HCT116 (cell line): ENCODE results near the gene FAAP100. TPM values are rescaled to one million over a fixed set of nuclear protein-coding genes. Genes with fewer than 3 reads are reported as not detected.

Experiments
- ATAC-seq: fragments of 200-7000 bp; cut with Tn5 transposase; 2 replicates; pipeline ENCODE4 v1.9.1; 2020; ENCODE audit warnings: mild to moderate bottlenecking, moderate library complexity
- BruUV-seq: library from RNA; stranded (reverse); fragments of 400-500 nt; replicated peaks from 2 replicates; lab custom pipeline; 2021; lab: Mats Ljungman, UMichigan
- CTCF ChIA-PET: fragments of 300-600 bp; sonication (Branson Sonifier 250); formaldehyde crosslinking; loops from one replicate; lab custom pipeline; 2021; ENCODE audit warnings: antibody characterized with exemption; lab: Charles Lee
- POLR2A ChIA-PET: fragments of 300-600, 350-600 bp; sonication (Branson Sonifier 250); formaldehyde crosslinking; loops from one replicate; lab custom pipeline; 2021; ENCODE audit warnings: antibody characterized with exemption; lab: Charles Lee
- RAD21 ChIA-PET, 2 experiments: fragments of 300-600 bp; sonication (Branson Sonifier 250); formaldehyde crosslinking; loops; one replicate each; lab custom pipeline; 2023; ENCODE audit warnings: low total read pairs in 2 of 2; ENCODE audit not compliant: uncharacterized antibody in 2 of 2, unreplicated experiment in 2 of 2, low non-redundant PET in 1 of 2; lab: Charles Lee
- DNase-seq: peaks from one replicate; pipeline ENCODE4 v3.0.0-alpha.2; 2010; ENCODE audit warnings: low read depth, low spot score
- H2AFZ ChIP-seq: fragments of 200-600 bp; shearing (Covaris generic), sonication (generic); 2 replicates; pipeline ENCODE4 v1.6.1; 2017; ENCODE audit warnings: low read depth, mixed run types, mixed read lengths, antibody characterized with exemption, low read length; ENCODE audit not compliant: poor library complexity, severe bottlenecking
- H3K27ac ChIP-seq: 2 replicates; pipeline ENCODE4 v1.5.1; 2012; ENCODE audit warnings: low read depth, low read length
- H3K27me3 ChIP-seq: fragments of 200-600 bp; sonication (generic); 2 replicates; pipeline ENCODE4 v1.6.1; 2016; ENCODE audit warnings: mixed run types, low read length, mixed read lengths; ENCODE audit not compliant: insufficient read depth
- H3K36me3 ChIP-seq, 2 experiments: fragments of 200-500 bp in 1 of 2; fragments of 200-600 bp in 1 of 2; sonication (Bioruptor generic) in 1 of 2; sonication (generic) in 1 of 2; 2 replicates each; pipeline versions ENCODE4 v1.5.1 to v1.6.1; 2014 to 2016; ENCODE audit warnings: low read length in 2 of 2, inconsistent platforms in 1 of 2, mixed read lengths in 1 of 2, mixed run types in 1 of 2; ENCODE audit not compliant: insufficient read depth in 2 of 2, control insufficient read depth in 1 of 2
- H3K4me1 ChIP-seq, 2 experiments: fragments of 200-600 bp in 1 of 2; sonication (generic) in 1 of 2; 2 replicates each; pipeline versions ENCODE4 v1.5.1 to v1.6.1; 2012 to 2017; ENCODE audit warnings: low read length in 2 of 2, inconsistent platforms in 1 of 2, mild to moderate bottlenecking in 1 of 2, mixed read lengths in 1 of 2, mixed run types in 1 of 2, moderate library complexity in 1 of 2; ENCODE audit not compliant: insufficient read depth in 2 of 2, control insufficient read depth in 1 of 2
- H3K4me2 ChIP-seq: fragments of 200-600 bp; sonication (generic); 2 replicates; pipeline ENCODE4 v1.6.1; 2017; ENCODE audit warnings: mixed run types, low read length, mixed read lengths
- H3K4me3 ChIP-seq, 2 experiments: fragments of 200-600 bp in 1 of 2; sonication (generic) in 1 of 2; replicated peaks in 1 of 2; 2 replicates each; pipeline ENCODE4 v1.5.1; 2011 to 2016; ENCODE audit warnings: low read length in 2 of 2, control low read depth in 1 of 2, low read depth in 1 of 2, mild to moderate bottlenecking in 1 of 2, mixed read lengths in 1 of 2, mixed run types in 1 of 2
- H3K79me2 ChIP-seq: fragments of 200-600 bp; sonication (generic); 2 replicates; pipeline ENCODE4 v1.6.1; 2017; ENCODE audit warnings: mild to moderate bottlenecking, mixed run types, low read length, moderate library complexity, mixed read lengths; ENCODE audit not compliant: insufficient read depth
- H3K9ac ChIP-seq: fragments of 200-600 bp; sonication (generic); 2 replicates; pipeline ENCODE4 v1.6.1; 2016; ENCODE audit warnings: low read length, mixed read lengths
- H3K9me2 ChIP-seq: fragments of 200-600 bp; sonication (generic), shearing (Covaris generic); 2 replicates; pipeline ENCODE4 v1.6.1; 2017; ENCODE audit warnings: mixed run types, mild to moderate bottlenecking, moderate library complexity; ENCODE audit not compliant: insufficient read depth
- H3K9me3 ChIP-seq, 2 experiments: fragments of 200-500 bp in 1 of 2; fragments of 200-600 bp in 1 of 2; sonication (Bioruptor generic) in 1 of 2; sonication (generic) in 1 of 2; 2 replicates each; pipeline ENCODE4 v1.6.1; 2014 to 2017; ENCODE audit warnings: low read length in 2 of 2, mixed read lengths in 2 of 2, inconsistent platforms in 1 of 2, low read depth in 1 of 2, mild to moderate bottlenecking in 1 of 2, mixed run types in 1 of 2, moderate library complexity in 1 of 2; ENCODE audit not compliant: control insufficient read depth in 1 of 2, insufficient read depth in 1 of 2
- H4K20me1 ChIP-seq: fragments of 200-600 bp; sonication (generic), shearing (Covaris generic); 2 replicates; pipeline ENCODE4 v1.6.1; 2017; ENCODE audit warnings: mixed run types, mild to moderate bottlenecking, moderate library complexity; ENCODE audit not compliant: insufficient read depth
- CBX3 ChIP-seq: IDR thresholded peaks from 2 replicates; pipeline ENCODE4 v1.6.1; 2012; ENCODE audit warnings: low read depth
- CEBPB ChIP-seq: IDR thresholded peaks from 2 replicates; pipeline ENCODE4 v1.6.1; 2012; ENCODE audit warnings: low read depth
- CTCF ChIP-seq, 3 experiments: fragments of 200-600 bp in 1 of 3; sonication (generic) in 1 of 3; IDR thresholded peaks in 2 of 3; conservative IDR thresholded peaks in 1 of 3; 2 replicates each; pipeline ENCODE4 v1.5.1; 2012 to 2017; ENCODE audit warnings: low read depth in 2 of 3, low read length in 2 of 3, antibody characterized with exemption in 1 of 3, borderline replicate concordance in 1 of 3, control low read depth in 1 of 3, mild to moderate bottlenecking in 1 of 3, mixed read lengths in 1 of 3, mixed run types in 1 of 3, moderate library complexity in 1 of 3; ENCODE audit not compliant: insufficient read depth in 1 of 3
- EZH2 ChIP-seq: fragments of 200-600 bp; sonication (generic); IDR thresholded peaks from 2 replicates; pipeline ENCODE4 v1.6.1; 2017; ENCODE audit warnings: antibody characterized with exemption, mixed run types
- POLR2AphosphoS5 ChIP-seq: IDR thresholded peaks from 2 replicates; pipeline ENCODE4 v1.6.1; 2011; ENCODE audit warnings: mild to moderate bottlenecking, low read depth, low read length, moderate library complexity
- REST ChIP-seq: IDR thresholded peaks from 2 replicates; pipeline ENCODE4 v1.6.1; 2012; ENCODE audit warnings: low read depth
- SIN3A ChIP-seq: IDR thresholded peaks from 2 replicates; pipeline ENCODE4 v1.6.1; 2012; ENCODE audit warnings: low read depth
- SRF ChIP-seq: IDR thresholded peaks from 2 replicates; pipeline ENCODE4 v1.6.1; 2012; ENCODE audit warnings: low read depth
- TCF7L2 ChIP-seq: IDR thresholded peaks from 2 replicates; pipeline ENCODE4 v1.7.0; 2011; ENCODE audit warnings: borderline replicate concordance, inconsistent platforms; ENCODE audit not compliant: insufficient read depth, insufficient read length; ENCODE audit errors: extremely low read depth
- ZBTB33 ChIP-seq: IDR thresholded peaks from 2 replicates; pipeline ENCODE4 v1.6.1; 2011; ENCODE audit warnings: mild to moderate bottlenecking, low read length, moderate library complexity; ENCODE audit not compliant: insufficient replicate concordance; ENCODE audit errors: extremely low read depth
- intact Hi-C: fragments of 100-400 bp; cut with micrococcal nuclease; formaldehyde crosslinking; loops from 2 replicates; pipeline ENCODE4 v1.10.0; 2022
- total RNA-seq: library from RNA; stranded (reverse); gene quantifications from one replicate; pipeline ENCODE4 v1.2.1, GENCODE V29; 2021; ENCODE audit not compliant: unreplicated experiment

Gene FAAP100
- total RNA-seq, 1 experiment from 2014 or later = 53.4 TPM

- H3K27ac ChIP-seq = no peak overlapping the region
- H3K36me3 ChIP-seq = no peaks in the 10 kb centered on the region
- H3K4me3 ChIP-seq = no peak overlapping the region
- ChIA-PET RAD21 (no interaction called here), CTCF (no interaction called here), POLR2A (interaction anchor here (1.3 to 3.5 kb wide), 4 partner anchors 15 to 26 kb away, joined by 4 to 20 read pairs (median 6); partner anchors contain the start of gene ACTG1)
- DNase-seq = no peak
- no peak overlapping the region for H3K4me2 ChIP-seq
- H2AFZ ChIP-seq = no peak overlapping the region
- peaks cover 14 to 48% of the 10 kb centered on the region in 2 experiments for H3K4me1 ChIP-seq
- intact Hi-C loops = no loop called here
- H4K20me1 ChIP-seq = no peaks in the 10 kb centered on the region
- H3K79me2 ChIP-seq = no peaks in the 10 kb centered on the region; the same call in 1 of the 2 replicates
- no peaks in the 10 kb centered on the region for H3K27me3 ChIP-seq
- H3K9me3 ChIP-seq = no peaks in the 10 kb centered on the region
- TF ChIP-seq CEBPB (no peak), CBX3 (no peak), CTCF (IDR thresholded peaks at IDR 0.05 in 2 of 3, conservative IDR thresholded peaks at IDR 0.05 in 1 of 3; ENCODE audit: borderline replicate concordance in 1 of 3, insufficient read depth in 1 of 3, low read depth in 2 of 3, low read length in 2 of 3) (no peak), POLR2AphosphoS5 (no peak), ZBTB33 (no peak), SRF (no peak), REST (no peak), EZH2 (no peak), SIN3A (no peak), TCF7L2 (no peak)
- ATAC-seq = no peak
- BruUV-seq = no TSS peak
- no peak overlapping the region for H3K9ac ChIP-seq
- no peaks in the 10 kb centered on the region for H3K9me2 ChIP-seq
Measured at GRCh38 chr17:81492706-81493105, 59.4 kb downstream of the FAAP100 start.
